GM18520 (cell line): ENCODE data around the gene ISCU.
"Not testable (repeated sequence)": the region's sequence is repeated elsewhere in the genome, so short reads cannot be mapped to it uniquely, and the experiment has no call there.

Experiments
- ATAC-seq: cut with Tn5 transposase; IDR thresholded peaks from one replicate; pipeline ENCODE4 v1.9.1; 2021; ENCODE audit not compliant: unreplicated experiment

Gene ISCU

GRCh38 chr12:108616941-108617858 lies 54.8 kb downstream of the ISCU start:
- peak; percentile 77 for ATAC-seq

- peak; percentile 28 for ATAC-seq
These were observed 55.9 kb downstream of the ISCU start for GRCh38 chr12:108618079-108618952.

GRCh38 chr12:108618953-108619274 lies 56.5 kb downstream of the ISCU start:
- not testable (repeated sequence) for ATAC-seq
